NOMO-1 treated with dmso at 0.1 percent for 144 hours (cell line): ENCODE results near the gene RPL7A.
"Not testable (repeated sequence)": the region's sequence is repeated elsewhere in the genome, so short reads cannot be mapped to it uniquely, and the experiment has no call there.

ENCODE experiments used
- DNase-seq: peaks from one replicate; lab custom pipeline; 2025; ENCODE audit not compliant: unreplicated experiment; lab: John Stamatoyannopoulos, UW

RPL7A gene

DNA sequence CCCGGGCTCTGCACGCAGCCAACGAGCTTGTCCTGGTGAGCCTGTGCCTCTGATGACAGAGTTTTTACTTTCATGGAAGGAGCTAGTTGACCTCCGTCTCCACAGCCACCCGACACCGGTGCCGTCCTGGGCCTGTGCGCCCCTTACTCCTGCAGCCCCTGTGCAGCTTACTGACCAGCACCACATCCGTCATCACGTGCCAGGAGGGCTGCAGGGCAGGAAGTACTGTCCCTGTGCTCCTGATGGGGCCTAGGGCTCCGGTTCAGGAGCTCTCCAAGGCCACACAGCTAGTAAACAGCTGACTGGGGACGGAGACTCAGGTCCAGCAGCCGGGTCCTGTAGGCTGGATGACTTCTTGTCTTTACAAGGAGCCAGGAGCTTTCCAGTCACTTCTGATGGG lies 38.3 kb downstream of the RPL7A start:
- no peak for DNase-seq

DNA sequence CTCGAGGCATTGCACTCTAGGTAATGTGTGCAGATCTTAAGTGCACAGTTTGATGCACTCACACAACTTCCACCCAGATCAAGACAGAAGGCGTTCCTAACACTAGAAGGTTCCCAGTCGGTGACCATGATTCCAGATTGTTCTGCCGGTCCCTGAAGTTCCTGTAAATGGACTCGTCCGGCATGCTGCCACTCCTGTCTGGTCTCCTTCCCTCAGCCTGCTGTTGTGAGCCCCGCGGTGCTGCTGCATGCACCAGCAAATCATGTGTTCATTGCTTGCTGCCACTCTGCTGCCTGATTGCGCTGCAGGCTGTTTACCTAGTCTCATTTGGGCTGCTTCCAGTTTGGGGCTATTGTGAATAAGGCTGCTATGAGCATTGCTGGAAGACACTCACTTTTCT lies 39.7 kb downstream of the RPL7A start:
- DNase-seq, result no peak

DNA sequence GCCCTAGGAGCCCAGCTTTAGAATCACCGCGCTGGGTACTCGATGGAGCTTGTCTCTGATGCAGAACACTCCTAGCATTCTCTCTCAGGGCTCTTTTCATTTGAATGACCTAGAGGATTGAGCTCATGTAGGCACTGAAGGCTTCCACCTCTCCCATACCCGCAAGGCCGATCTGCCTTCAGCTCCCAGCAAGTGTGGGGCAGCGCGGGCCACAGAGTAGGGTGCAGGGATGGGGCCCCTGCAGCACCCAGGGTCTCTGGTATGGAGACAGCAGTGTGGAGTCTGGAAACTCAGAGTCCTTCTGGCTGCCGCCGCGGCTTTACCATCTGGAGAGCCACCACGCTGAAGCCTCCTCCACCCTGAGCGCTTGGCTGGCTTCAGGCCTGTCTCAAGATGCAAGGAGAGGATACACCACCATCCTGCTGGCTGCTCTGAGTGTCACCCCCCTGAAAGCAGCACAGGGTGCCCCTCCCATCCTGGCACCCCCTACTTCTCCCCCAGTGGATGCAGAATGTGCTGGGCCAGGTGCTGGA lies 41.1 kb downstream of the RPL7A start:
- DNase-seq, result no peak

DNA sequence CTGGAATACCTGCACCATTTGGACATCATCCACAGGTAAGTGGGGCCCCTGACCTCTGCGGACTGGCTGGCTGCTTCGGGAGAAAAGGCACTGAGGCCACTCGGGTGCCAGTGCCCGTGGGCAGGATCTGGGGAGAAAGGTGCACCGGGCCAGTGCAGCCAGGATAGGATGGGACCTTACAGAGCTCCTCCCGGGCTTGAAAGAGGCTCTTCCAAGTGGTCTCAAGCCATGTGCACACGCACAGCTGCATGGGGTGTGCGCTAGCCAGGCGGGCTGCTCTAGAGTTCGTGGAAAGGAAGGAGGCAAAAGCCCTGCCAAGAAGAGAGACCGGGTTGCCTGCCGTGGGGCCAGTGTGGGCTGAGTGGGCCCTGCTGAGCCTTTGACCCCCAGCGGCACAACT lies 41.5 kb downstream of the RPL7A start:
- no peak for DNase-seq

DNA sequence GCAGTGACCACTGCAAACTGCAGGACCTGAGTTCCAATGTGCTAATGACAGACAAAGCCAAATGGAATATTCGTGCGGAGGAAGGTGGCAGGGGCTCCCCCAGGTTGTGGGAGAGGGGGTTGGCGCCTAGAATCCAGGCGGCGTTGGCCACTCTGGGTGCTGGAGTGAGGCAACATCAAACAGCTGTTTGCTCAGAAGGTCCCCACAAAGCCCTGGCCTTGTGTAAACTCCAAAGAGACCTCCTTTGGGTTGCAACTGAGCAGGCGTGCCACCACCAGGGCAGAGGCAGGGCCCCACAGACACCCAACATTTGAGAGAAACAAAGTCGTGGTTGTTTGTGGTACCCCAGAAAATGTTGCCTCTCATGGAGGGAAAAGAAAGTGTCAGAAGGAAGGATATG lies 42.7 kb downstream of the RPL7A start:
- no peak for DNase-seq

DNA sequence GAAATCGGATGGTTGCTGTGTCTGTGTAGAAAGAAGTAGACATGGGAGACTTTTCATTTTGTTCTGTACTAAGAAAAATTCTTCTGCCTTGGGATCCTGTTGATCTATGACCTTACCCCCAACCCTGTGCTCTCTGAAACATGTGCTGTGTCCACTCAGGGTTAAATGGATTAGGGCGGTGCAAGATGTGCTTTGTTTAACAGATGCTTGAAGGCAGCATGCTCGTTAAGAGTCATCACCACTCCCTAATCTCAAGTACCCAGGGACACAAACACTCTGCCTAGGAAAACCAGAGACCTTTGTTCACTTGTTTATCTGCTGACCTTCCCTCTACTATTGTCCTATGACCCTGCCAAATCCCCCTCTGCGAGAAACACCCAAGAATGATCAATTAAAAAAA lies 43.4 kb downstream of the RPL7A start:
- DNase-seq, result not testable (repeated sequence)

DNA sequence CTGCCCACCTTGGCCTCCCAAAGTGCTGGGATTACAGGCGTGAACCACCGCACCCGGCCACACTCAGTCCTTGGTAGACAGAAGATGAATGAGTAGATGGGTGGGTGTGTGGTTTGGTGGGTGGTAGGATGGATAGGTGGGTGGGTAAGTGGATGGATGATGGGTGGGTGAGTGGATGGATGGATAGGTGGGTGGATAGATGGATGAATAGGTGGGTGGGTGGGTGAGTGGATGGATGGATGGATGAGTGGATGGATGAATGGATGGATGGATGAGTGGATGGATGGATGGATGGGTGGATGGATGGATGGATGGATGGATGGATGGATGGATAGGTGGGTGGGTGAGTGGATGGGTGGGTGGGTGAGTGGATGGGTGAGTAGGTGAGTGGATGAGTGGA lies 44.3 kb downstream of the RPL7A start:
- not testable (repeated sequence) for DNase-seq

DNA sequence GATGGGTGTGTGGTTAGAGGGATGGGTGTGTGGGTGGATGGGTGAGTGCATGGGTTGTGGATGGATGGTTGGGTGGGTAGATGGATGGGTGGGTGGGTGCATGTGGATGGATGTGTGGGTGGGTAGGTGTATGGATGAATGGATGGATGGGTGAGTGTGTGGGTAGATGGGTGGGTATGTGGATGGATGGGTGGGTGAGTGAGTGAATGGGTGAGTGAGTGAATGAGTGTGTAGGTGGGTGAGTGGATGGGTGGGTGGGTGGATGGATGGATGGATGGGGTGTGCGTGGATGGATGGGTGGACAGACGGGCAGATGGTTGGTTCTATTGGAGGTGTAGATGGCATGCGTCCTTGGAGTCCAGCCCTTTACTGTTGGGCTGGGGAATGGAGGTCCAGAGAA lies 45.4 kb downstream of the RPL7A start:
- no peak for DNase-seq

DNA sequence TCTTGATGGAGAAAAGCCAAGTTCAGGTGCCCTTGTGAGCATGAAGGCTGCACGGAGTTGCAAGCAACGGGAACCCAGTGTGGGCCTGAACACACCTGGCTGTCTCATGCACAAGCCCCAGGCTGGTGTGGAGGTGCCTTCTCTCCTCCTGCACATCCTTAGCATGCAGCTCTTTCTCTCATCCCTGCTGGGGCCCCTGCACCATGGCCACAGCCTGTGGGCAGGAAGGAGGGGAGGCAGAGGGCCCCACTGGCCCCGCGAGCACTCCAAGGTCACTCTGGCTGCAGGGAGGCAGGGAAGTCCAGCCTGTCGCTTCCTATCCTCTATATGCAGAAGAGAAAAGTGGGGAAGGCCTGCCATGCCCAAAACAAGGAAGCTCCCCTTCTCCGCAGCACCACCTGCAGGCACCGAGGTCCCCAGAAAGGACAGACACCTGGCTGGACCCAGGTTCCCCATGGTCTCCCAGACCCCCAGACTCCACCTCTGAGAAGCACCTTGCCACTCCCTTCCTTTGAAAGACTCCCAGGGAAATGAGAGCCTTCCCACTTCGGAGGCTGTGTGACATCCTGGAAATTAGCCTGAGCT lies 46.8 kb downstream of the RPL7A start:
- DNase-seq, result no peak

DNA sequence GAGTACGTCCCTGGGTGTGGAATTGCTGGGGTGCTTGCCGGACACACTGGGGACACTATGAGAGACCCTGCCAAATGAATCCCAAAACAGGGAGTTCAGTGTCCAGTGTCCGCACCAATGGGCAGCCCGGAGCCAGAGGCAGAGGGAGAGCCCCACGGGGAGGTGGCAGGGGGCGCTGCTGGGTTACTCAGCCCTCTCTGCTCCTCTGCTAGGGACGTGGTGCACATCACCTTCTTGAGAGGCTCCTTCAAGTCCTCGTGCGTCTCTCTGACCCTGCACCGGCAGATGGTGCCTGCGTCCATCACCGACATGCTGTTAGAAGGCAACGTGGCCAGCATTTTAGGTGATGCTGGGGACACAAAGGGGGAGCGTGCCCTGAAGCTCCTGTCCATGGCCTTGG lies 48.9 kb downstream of the RPL7A start:
- no peak for DNase-seq

DNA sequence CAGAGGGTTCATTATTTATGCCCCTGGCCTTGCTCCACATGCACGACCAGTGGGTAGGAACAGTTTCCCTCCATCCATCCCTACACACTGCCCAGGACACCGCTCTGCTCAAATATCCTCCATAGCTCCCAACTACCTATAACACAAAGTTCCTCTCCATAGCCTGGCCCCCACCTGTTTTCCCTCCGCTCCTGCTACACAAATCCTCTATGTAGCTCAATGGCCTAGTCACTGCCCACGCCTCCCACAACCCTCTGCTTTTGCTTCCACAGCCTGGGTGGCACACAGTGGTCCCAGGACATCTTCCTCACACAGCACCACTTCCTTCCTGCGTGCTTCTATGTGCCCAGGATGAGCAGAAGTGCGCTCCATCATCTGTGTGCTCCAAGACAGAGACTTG lies 49.4 kb downstream of the RPL7A start:
- DNase-seq, result no peak

DNA sequence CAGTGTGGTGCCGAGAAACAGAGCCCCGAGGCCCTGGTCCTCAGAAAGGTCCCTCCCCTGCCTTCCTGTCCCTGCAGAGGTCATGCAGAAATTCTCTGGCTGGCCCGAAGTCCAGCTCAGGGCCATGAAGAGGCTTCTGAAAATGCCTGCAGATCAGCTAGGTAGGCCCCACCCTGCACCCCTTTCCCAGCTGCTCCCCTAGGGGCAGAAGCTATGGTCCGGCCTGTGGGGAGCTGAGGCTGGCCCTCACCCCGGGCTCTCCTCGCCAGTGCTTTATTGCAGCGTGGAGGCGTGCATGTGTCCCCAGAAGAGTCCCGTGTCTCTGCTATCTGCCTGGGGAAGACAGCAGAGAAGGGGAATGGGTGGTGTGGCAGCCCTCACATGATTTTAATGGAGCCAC lies 49.9 kb downstream of the RPL7A start:
- DNase-seq, result no peak

DNA sequence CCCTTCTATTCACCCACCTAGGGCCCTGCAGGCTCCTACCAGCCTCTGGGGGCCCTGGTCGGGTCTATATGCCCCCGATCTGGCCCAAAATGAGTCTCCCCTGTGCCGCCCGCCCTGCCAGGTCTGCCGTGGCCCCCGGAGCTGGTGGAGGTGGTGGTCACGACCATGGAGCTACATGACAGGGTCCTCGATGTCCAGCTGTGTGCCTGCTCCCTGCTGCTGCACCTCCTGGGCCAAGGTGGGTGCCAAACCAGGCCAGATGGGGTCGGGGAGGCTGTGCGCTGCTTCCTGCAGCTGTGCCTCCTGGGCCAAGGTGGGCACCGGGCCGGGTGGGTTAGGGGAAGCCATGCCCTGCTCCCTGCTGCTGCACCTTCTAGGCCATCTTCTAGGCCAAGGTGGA lies 52.3 kb downstream of the RPL7A start:
- DNase-seq, result no peak
